Measurements from ENCODE around the gene FHAD1.

Gene FHAD1

GRCh38 chr1:15225461-15225860 lies 21.6 kb upstream of the FHAD1 start:
- Histone ChIP-seq H3K9ac (no peak overlapping the region), H3K9me3 (ENCODE audit: control insufficient read depth, low read length) (no peaks in the 10 kb centered on the region), H3K4me1 (no peaks in the 10 kb centered on the region), H2AFZ (no peak overlapping the region), H3K36me3 (ENCODE audit: control insufficient read depth, insufficient read depth, low read length) (no peaks in the 10 kb centered on the region), H3K79me2 (no peaks in the 10 kb centered on the region), H3K27ac (no peak overlapping the region), H3K27me3 (ENCODE audit: control insufficient read depth, insufficient read depth, low read length) (no peaks in the 10 kb centered on the region), H3K4me3 (ENCODE audit: low read depth, low read length) (no peak overlapping the region), H3K4me2 (ENCODE audit: low read length) (no peak overlapping the region)
- TF ChIP-seq CTCF (IDR thresholded peaks at IDR 0.05) = no peak

- no peak overlapping the region for H3K4me3 ChIP-seq (ENCODE audit: low read depth, low read length)
- no peak overlapping the region for H3K9ac ChIP-seq
- H3K4me1 ChIP-seq = no peaks in the 10 kb centered on the region
- no peaks in the 10 kb centered on the region for H3K9me3 ChIP-seq (ENCODE audit: control insufficient read depth, low read length)
- no peak overlapping the region for H3K27ac ChIP-seq
- H3K4me2 ChIP-seq (ENCODE audit: low read length) = no peak overlapping the region
- TF ChIP-seq CTCF (IDR thresholded peaks at IDR 0.05) = no peak
- no peaks in the 10 kb centered on the region for H3K79me2 ChIP-seq
- no peak overlapping the region for H2AFZ ChIP-seq
- H3K36me3 ChIP-seq (ENCODE audit: control insufficient read depth, insufficient read depth, low read length) = no peaks in the 10 kb centered on the region
- no peaks in the 10 kb centered on the region for H3K27me3 ChIP-seq (ENCODE audit: control insufficient read depth, insufficient read depth, low read length)
Observed at GRCh38 chr1:15226388-15227255, 20.4 kb upstream of the FHAD1 start.

GRCh38 chr1:15229707-15230131 lies 17.3 kb upstream of the FHAD1 start:
- H3K27ac ChIP-seq = no peak overlapping the region
- no peaks in the 10 kb centered on the region for H3K36me3 ChIP-seq (ENCODE audit: control insufficient read depth, insufficient read depth, low read length)
- H3K4me1 ChIP-seq = no peaks in the 10 kb centered on the region
- H3K9me3 ChIP-seq (ENCODE audit: control insufficient read depth, low read length) = no peaks in the 10 kb centered on the region
- H3K4me3 ChIP-seq (ENCODE audit: low read depth, low read length) = no peak overlapping the region
- no peaks in the 10 kb centered on the region for H3K27me3 ChIP-seq (ENCODE audit: control insufficient read depth, insufficient read depth, low read length)
- H3K79me2 ChIP-seq = no peaks in the 10 kb centered on the region
- no peak for TF ChIP-seq CTCF (IDR thresholded peaks at IDR 0.05)
- no peak overlapping the region for H3K4me2 ChIP-seq (ENCODE audit: low read length)
- H3K9ac ChIP-seq = no peak overlapping the region
- no peak overlapping the region for H2AFZ ChIP-seq

- no peak overlapping the region for H2AFZ ChIP-seq
- H3K9me3 ChIP-seq (ENCODE audit: control insufficient read depth, low read length) = no peaks in the 10 kb centered on the region
- TF ChIP-seq CTCF (IDR thresholded peaks at IDR 0.05) = no peak
- no peaks in the 10 kb centered on the region for H3K79me2 ChIP-seq
- no peak overlapping the region for H3K27ac ChIP-seq
- H3K36me3 ChIP-seq (ENCODE audit: control insufficient read depth, insufficient read depth, low read length) = no peaks in the 10 kb centered on the region
- no peak overlapping the region for H3K4me3 ChIP-seq (ENCODE audit: low read depth, low read length)
- no peak overlapping the region for H3K9ac ChIP-seq
- H3K4me1 ChIP-seq = no peaks in the 10 kb centered on the region
- no peaks in the 10 kb centered on the region for H3K27me3 ChIP-seq (ENCODE audit: control insufficient read depth, insufficient read depth, low read length)
- no peak overlapping the region for H3K4me2 ChIP-seq (ENCODE audit: low read length)
Observed at GRCh38 chr1:15231714-15232201, 15.3 kb upstream of the FHAD1 start.

GRCh38 chr1:15233689-15234088 lies 13.3 kb upstream of the FHAD1 start:
- Histone ChIP-seq H3K27me3 (ENCODE audit: control insufficient read depth, insufficient read depth, low read length) (no peaks in the 10 kb centered on the region), H3K4me1 (no peaks in the 10 kb centered on the region), H3K36me3 (ENCODE audit: control insufficient read depth, insufficient read depth, low read length) (no peaks in the 10 kb centered on the region), H3K9ac (no peak overlapping the region), H3K79me2 (no peaks in the 10 kb centered on the region), H3K27ac (no peak overlapping the region), H2AFZ (no peak overlapping the region), H3K4me2 (ENCODE audit: low read length) (no peak overlapping the region), H3K4me3 (ENCODE audit: low read depth, low read length) (no peak overlapping the region), H3K9me3 (ENCODE audit: control insufficient read depth, low read length) (no peaks in the 10 kb centered on the region)
- TF ChIP-seq CTCF (IDR thresholded peaks at IDR 0.05) = no peak

Data from parathyroid adenoma (tissue), 2 donors.